Astrocyte (in vitro differentiated cells and primary cell): ENCODE results near the gene B3GAT3.

ENCODE experiments used
- CTCF ChIP-seq: IDR thresholded peaks from 2 replicates; pipeline ENCODE4 v1.5.1; 2011; ENCODE audit warnings: low read depth, mild to moderate bottlenecking, inconsistent platforms, low read length, moderate library complexity; ENCODE audit not compliant: insufficient read depth
- EZH2 ChIP-seq: IDR thresholded peaks from 2 replicates; pipeline ENCODE4 v1.6.1; 2012; ENCODE audit warnings: mild to moderate bottlenecking, low read length, inconsistent platforms; ENCODE audit not compliant: insufficient read depth

GRCh38 chr11:62605902-62606301 is 15.9 kb downstream of the B3GAT3 start:
- no peak for TF ChIP-seq CTCF
- no peak for TF ChIP-seq EZH2
